ENCODE results near the gene ATP10A. TPM values are rescaled to one million over a fixed set of nuclear protein-coding genes. Genes with fewer than 3 reads are reported as not detected.

ATP10A gene
- total RNA-seq, 1 experiment from 2014 or later: 0.02 TPM

DNA sequence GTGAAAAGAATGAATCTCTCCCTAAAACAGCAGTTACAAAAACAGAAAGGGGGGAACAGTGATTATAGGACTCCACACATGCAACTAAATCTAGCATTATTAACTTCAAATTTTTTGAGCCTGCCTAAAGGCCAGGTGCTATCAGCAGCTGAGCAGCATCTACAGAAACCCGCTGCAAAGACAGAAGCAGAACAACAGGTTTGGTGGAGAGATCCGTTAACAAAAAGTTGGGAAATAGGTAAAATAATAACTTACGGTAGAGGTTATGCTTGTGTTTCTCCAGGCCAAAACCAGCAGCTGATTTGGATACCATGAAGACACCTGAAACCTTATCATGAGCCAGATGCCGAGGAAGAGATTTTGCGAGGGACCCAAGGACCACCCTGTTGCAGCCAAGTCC, 222.7 kb downstream of the ATP10A start:
- Histone ChIP-seq H4K20me1 (ENCODE audit: insufficient read depth) (no peaks in the 10 kb centered on the region), H3K4me1 (ENCODE audit: control insufficient read depth in 1 of 2, insufficient read depth in 2 of 2, low read length in 2 of 2) (no peaks in the 10 kb centered on the region), H3K4me2 (ENCODE audit: low read length) (no peak overlapping the region), H3K4me3 (replicated peaks in 1 of 2; ENCODE audit: low read depth in 1 of 2, low read length in 2 of 2) (no peak overlapping the region), H3K27ac (ENCODE audit: low read depth, low read length) (no peak overlapping the region), H3K79me2 (ENCODE audit: insufficient read depth, low read length) (no peaks in the 10 kb centered on the region), H3K9me2 (ENCODE audit: insufficient read depth) (no peaks in the 10 kb centered on the region), H3K9me3 (ENCODE audit: control insufficient read depth in 1 of 2, insufficient read depth in 1 of 2, low read depth in 1 of 2, low read length in 2 of 2) (peaks cover 14 to 19% of the 10 kb centered on the region in 2 experiments; a peak in 2 of 4 replicates), H3K27me3 (ENCODE audit: insufficient read depth, low read length) (no peaks in the 10 kb centered on the region), H3K9ac (ENCODE audit: low read length) (no peak overlapping the region), H3K36me3 (ENCODE audit: control insufficient read depth in 1 of 2, insufficient read depth in 2 of 2, low read length in 2 of 2) (no peaks in the 10 kb centered on the region), H2AFZ (ENCODE audit: low read depth, low read length, poor library complexity, severe bottlenecking) (no peak overlapping the region)
- no TSS peak for BruUV-seq (replicated peaks)
- no peak for DNase-seq (ENCODE audit: low read depth, low spot score)
- TF ChIP-seq, protein P1, sequence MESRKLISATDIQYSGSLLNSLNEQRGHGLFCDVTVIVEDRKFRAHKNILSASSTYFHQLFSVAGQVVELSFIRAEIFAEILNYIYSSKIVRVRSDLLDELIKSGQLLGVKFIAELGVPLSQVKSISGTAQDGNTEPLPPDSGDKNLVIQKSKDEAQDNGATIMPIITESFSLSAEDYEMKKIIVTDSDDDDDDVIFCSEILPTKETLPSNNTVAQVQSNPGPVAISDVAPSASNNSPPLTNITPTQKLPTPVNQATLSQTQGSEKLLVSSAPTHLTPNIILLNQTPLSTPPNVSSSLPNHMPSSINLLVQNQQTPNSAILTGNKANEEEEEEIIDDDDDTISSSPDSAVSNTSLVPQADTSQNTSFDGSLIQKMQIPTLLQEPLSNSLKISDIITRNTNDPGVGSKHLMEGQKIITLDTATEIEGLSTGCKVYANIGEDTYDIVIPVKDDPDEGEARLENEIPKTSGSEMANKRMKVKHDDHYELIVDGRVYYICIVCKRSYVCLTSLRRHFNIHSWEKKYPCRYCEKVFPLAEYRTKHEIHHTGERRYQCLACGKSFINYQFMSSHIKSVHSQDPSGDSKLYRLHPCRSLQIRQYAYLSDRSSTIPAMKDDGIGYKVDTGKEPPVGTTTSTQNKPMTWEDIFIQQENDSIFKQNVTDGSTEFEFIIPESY (IDR thresholded peaks at IDR 0.05; ENCODE audit: extremely low read depth, insufficient replicate concordance, low read length): no peak
- TF ChIP-seq FOSL1 (IDR thresholded peaks at IDR 0.05; ENCODE audit: low read depth) (no peak), EZH2phosphoT487 (IDR thresholded peaks at IDR 0.05; ENCODE audit: borderline replicate concordance) (no peak), ELF1 (IDR thresholded peaks at IDR 0.05; ENCODE audit: borderline replicate concordance, low read depth) (no peak), POLR2AphosphoS5 (IDR thresholded peaks at IDR 0.05; ENCODE audit: low read depth, low read length) (no peak), CBX3 (IDR thresholded peaks at IDR 0.05; ENCODE audit: low read depth) (no peak), JUND (IDR thresholded peaks at IDR 0.05) (no peak), SRF (IDR thresholded peaks at IDR 0.05; ENCODE audit: low read depth) (no peak), RAD21 (IDR thresholded peaks at IDR 0.05; ENCODE audit: low read depth) (no peak), ZNF274 (IDR thresholded peaks at IDR 0.05; ENCODE audit: low read depth, low read length) (no peak), EGR1 (IDR thresholded peaks at IDR 0.05; ENCODE audit: low read depth) (no peak), POLR2A (IDR thresholded peaks at IDR 0.05; ENCODE audit: borderline replicate concordance, extremely low read depth, insufficient read depth, insufficient read length) (no peak), ZFX (IDR thresholded peaks at IDR 0.05) (no peak), EZH2 (IDR thresholded peaks at IDR 0.05) (no peak)
- TF ChIP-seq, protein P2, sequence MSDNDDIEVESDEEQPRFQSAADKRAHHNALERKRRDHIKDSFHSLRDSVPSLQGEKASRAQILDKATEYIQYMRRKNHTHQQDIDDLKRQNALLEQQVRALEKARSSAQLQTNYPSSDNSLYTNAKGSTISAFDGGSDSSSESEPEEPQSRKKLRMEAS (IDR thresholded peaks at IDR 0.05): no peak
- TF ChIP-seq, protein P3, sequence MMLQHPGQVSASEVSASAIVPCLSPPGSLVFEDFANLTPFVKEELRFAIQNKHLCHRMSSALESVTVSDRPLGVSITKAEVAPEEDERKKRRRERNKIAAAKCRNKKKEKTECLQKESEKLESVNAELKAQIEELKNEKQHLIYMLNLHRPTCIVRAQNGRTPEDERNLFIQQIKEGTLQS (IDR thresholded peaks at IDR 0.05): no peak
- TF ChIP-seq, protein P4, sequence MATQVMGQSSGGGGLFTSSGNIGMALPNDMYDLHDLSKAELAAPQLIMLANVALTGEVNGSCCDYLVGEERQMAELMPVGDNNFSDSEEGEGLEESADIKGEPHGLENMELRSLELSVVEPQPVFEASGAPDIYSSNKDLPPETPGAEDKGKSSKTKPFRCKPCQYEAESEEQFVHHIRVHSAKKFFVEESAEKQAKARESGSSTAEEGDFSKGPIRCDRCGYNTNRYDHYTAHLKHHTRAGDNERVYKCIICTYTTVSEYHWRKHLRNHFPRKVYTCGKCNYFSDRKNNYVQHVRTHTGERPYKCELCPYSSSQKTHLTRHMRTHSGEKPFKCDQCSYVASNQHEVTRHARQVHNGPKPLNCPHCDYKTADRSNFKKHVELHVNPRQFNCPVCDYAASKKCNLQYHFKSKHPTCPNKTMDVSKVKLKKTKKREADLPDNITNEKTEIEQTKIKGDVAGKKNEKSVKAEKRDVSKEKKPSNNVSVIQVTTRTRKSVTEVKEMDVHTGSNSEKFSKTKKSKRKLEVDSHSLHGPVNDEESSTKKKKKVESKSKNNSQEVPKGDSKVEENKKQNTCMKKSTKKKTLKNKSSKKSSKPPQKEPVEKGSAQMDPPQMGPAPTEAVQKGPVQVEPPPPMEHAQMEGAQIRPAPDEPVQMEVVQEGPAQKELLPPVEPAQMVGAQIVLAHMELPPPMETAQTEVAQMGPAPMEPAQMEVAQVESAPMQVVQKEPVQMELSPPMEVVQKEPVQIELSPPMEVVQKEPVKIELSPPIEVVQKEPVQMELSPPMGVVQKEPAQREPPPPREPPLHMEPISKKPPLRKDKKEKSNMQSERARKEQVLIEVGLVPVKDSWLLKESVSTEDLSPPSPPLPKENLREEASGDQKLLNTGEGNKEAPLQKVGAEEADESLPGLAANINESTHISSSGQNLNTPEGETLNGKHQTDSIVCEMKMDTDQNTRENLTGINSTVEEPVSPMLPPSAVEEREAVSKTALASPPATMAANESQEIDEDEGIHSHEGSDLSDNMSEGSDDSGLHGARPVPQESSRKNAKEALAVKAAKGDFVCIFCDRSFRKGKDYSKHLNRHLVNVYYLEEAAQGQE (IDR thresholded peaks at IDR 0.05; ENCODE audit: low read depth): no peak
- TF ChIP-seq, protein P5, sequence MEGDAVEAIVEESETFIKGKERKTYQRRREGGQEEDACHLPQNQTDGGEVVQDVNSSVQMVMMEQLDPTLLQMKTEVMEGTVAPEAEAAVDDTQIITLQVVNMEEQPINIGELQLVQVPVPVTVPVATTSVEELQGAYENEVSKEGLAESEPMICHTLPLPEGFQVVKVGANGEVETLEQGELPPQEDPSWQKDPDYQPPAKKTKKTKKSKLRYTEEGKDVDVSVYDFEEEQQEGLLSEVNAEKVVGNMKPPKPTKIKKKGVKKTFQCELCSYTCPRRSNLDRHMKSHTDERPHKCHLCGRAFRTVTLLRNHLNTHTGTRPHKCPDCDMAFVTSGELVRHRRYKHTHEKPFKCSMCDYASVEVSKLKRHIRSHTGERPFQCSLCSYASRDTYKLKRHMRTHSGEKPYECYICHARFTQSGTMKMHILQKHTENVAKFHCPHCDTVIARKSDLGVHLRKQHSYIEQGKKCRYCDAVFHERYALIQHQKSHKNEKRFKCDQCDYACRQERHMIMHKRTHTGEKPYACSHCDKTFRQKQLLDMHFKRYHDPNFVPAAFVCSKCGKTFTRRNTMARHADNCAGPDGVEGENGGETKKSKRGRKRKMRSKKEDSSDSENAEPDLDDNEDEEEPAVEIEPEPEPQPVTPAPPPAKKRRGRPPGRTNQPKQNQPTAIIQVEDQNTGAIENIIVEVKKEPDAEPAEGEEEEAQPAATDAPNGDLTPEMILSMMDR (IDR thresholded peaks at IDR 0.05 in 2 of 3, conservative IDR thresholded peaks at IDR 0.05 in 1 of 3; ENCODE audit: borderline replicate concordance in 1 of 3, insufficient read depth in 1 of 3, low read depth in 2 of 3, low read length in 2 of 3): no peak
- no peak for ATAC-seq
- ChIA-PET CTCF (no interaction called here), RAD21 (ENCODE audit: low non-redundant PET in 1 of 2, low total read pairs in 2 of 2, uncharacterized antibody in 2 of 2, unreplicated experiment in 2 of 2) (no interaction called here), POLR2A (no interaction called here)
- intact Hi-C loops (cut with micrococcal nuclease): no loop called here
